ENCODE measurements around the gene ITGB5. TPM values are rescaled to one million over a fixed set of nuclear protein-coding genes. Genes with fewer than 3 reads are reported as not detected.

ITGB5 gene
- total and polyA plus RNA-seq, 2 donors (not counting 3 experiments of a cell fraction or from before 2014, with no cell fraction given) = 144 to 170 TPM

DNA sequence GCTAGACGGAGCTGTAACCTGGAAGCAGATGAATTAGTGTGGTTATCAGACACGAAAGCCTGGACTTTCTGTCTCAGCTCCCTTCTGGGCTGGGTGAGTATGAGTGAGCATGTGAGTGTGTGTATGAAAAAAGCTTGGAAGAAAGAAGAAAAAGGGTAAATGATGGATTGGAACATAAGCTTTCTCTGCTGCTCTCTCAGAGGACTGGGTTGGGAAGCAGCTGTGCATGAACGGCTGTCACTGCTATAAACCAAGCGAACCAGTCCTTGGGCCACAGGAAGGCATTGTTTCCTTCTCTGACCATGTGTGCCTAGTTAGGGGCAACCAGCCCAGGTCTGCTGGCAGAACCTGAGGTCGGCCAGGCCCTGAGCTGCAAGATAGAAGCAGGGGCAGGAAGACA lies 119.9 kb downstream of the ITGB5 start:
- Histone ChIP-seq H3K9me1 (replicated peaks; ENCODE audit: control insufficient read depth, extremely low read depth, insufficient read depth, low read length) (no peaks in the 10 kb centered on the region), H3K4me1 (ENCODE audit: control insufficient read depth, extremely low read depth, insufficient read depth, low read length) (peaks cover 17% of the 10 kb centered on the region), H3K27me3 (ENCODE audit: control insufficient read depth in 2 of 2, insufficient read depth in 2 of 2, low read length in 2 of 2) (no peaks in the 10 kb centered on the region), H3K79me2 (ENCODE audit: control insufficient read depth, insufficient read depth, low read length) (no peaks in the 10 kb centered on the region), H4K20me1 (replicated peaks; ENCODE audit: control insufficient read depth, extremely low read depth, insufficient read depth, low read length) (no peaks in the 10 kb centered on the region), H2AFZ (ENCODE audit: low read depth, low read length) (no peak overlapping the region), H3K36me3 (ENCODE audit: control insufficient read depth in 2 of 2, extremely low read depth in 1 of 2, insufficient read depth in 2 of 2, low read length in 2 of 2) (peaks cover 0 to 13% of the 10 kb centered on the region in 2 experiments), H3K9me3 (replicated peaks; ENCODE audit: control insufficient read depth, insufficient read depth, low read length) (no peaks in the 10 kb centered on the region), H3K4me2 (ENCODE audit: insufficient read depth, low read length) (no peak overlapping the region), H3K27ac (ENCODE audit: insufficient read depth, low read depth, low read length) (no peak overlapping the region), H3K4me3 (replicated peaks in 1 of 3; ENCODE audit: insufficient read depth in 1 of 3, low read depth in 1 of 3, low read length in 3 of 3) (no peak overlapping the region), H3K9ac (replicated peaks; ENCODE audit: extremely low read depth, insufficient read depth, low read length) (no peak overlapping the region)
- DNase-seq (ENCODE audit: low read depth, low spot score) = no peak
- ChIA-PET POLR2A (no interaction called here), CTCF (interaction anchor here (1.4 to 8.6 kb wide), 2 partner anchors 19 to 137 kb away, joined by 4 to 424 read pairs; no protein-coding TSS in a partner anchor)
- BruUV-seq (replicated peaks) = no TSS peak
- intact Hi-C loops (cut with micrococcal nuclease) (loop anchor here (10.0 kb wide), 1 partner anchor 388 kb away; no protein-coding TSS in a partner anchor), dilution Hi-C loops (cut with MboI; ENCODE audit: extremely low pct_ligation_motif_present, low sequenced_read_pairs) (loop anchor here (25.0 kb wide), 1 partner anchor 120 kb away; the partner anchor contains the start of gene ITGB5)
- TF ChIP-seq, protein P1, sequence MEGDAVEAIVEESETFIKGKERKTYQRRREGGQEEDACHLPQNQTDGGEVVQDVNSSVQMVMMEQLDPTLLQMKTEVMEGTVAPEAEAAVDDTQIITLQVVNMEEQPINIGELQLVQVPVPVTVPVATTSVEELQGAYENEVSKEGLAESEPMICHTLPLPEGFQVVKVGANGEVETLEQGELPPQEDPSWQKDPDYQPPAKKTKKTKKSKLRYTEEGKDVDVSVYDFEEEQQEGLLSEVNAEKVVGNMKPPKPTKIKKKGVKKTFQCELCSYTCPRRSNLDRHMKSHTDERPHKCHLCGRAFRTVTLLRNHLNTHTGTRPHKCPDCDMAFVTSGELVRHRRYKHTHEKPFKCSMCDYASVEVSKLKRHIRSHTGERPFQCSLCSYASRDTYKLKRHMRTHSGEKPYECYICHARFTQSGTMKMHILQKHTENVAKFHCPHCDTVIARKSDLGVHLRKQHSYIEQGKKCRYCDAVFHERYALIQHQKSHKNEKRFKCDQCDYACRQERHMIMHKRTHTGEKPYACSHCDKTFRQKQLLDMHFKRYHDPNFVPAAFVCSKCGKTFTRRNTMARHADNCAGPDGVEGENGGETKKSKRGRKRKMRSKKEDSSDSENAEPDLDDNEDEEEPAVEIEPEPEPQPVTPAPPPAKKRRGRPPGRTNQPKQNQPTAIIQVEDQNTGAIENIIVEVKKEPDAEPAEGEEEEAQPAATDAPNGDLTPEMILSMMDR (IDR thresholded peaks at IDR 0.05; ENCODE audit: extremely low read depth in 1 of 2, insufficient read depth in 1 of 2, low read depth in 1 of 2, low read length in 2 of 2) = no peak
- no peak for TF ChIP-seq POLR2A (IDR thresholded peaks at IDR 0.05; ENCODE audit: low read depth, low read length)
- no peak for TF ChIP-seq EZH2 (IDR thresholded peaks at IDR 0.05; ENCODE audit: borderline replicate concordance, low read depth, low read length, severe bottlenecking)
- TF ChIP-seq JUN (IDR thresholded peaks at IDR 0.05; ENCODE audit: borderline replicate concordance, insufficient read depth, insufficient read length, low read depth) = no peak
- no peak for TF ChIP-seq MYC (IDR thresholded peaks at IDR 0.05; ENCODE audit: low read depth, low read length)
- no peak for TF ChIP-seq GATA2 (IDR thresholded peaks at IDR 0.05; ENCODE audit: insufficient read depth, insufficient read length, low read depth, low read length)
- TF ChIP-seq, protein P2, sequence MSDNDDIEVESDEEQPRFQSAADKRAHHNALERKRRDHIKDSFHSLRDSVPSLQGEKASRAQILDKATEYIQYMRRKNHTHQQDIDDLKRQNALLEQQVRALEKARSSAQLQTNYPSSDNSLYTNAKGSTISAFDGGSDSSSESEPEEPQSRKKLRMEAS (IDR thresholded peaks at IDR 0.05; ENCODE audit: insufficient read depth, insufficient read length) = no peak
- FAIRE-seq = no peak

Data from endothelial cell of umbilical vein (primary cell).